ENCODE results near the gene NDUFA6. TPM values are rescaled to one million over a fixed set of nuclear protein-coding genes. Genes with fewer than 3 reads are reported as not detected.

The NDUFA6 gene
- total and polyA plus RNA-seq, 2 of the 13 experiments (the other 11 are each of a cell fraction or from before 2014, with no cell fraction given): 68.5 to 87.8 TPM

GRCh38 chr22:42079319-42080251, 11.0 kb downstream of the NDUFA6 start, which contains the start of gene SMDT1 (continued):
- TF ChIP-seq MXI1 (IDR thresholded peaks at IDR 0.05; ENCODE audit: borderline replicate concordance, low read depth, low read length) (peak; percentile 88; the same call in 1 of the 3 replicates), ZNF768 (CRISPR knock-in tag; IDR thresholded peaks at IDR 0.05) (no peak), GZF1 (CRISPR knock-in tag; IDR thresholded peaks at IDR 0.05) (peak; percentile 26; the same call in 1 of the 2 replicates), ZNF12 (CRISPR knock-in tag; IDR thresholded peaks at IDR 0.05) (0 out of 2 replicates have a peak, but pooled peaks have one; percentile 10), ERF (CRISPR knock-in tag; IDR thresholded peaks at IDR 0.05) (no peak; the same call in 1 of the 2 replicates), ZNF883 (CRISPR knock-in tag; IDR thresholded peaks at IDR 0.05; ENCODE audit: not compliant biosample characterization) (peak; percentile 86), CSRNP2 (CRISPR knock-in tag; conservative IDR thresholded peaks at IDR 0.05; ENCODE audit: low read depth) (no peak), ZNF24 (IDR thresholded peaks at IDR 0.05) (no peak), NR2C2 (CRISPR knock-in tag; IDR thresholded peaks at IDR 0.05; ENCODE audit: borderline replicate concordance) (peak; percentile 55), ZZZ3 (CRISPR knock-in tag; IDR thresholded peaks at IDR 0.05; ENCODE audit: borderline replicate concordance) (peak; percentile 51; the same call in 1 of the 2 replicates), MYC (CRISPR knock-in tag; IDR thresholded peaks at IDR 0.05; ENCODE audit: borderline replicate concordance) (peak; percentile 93), UBTF (CRISPR knock-in tag; IDR thresholded peaks at IDR 0.05) (peak; percentile 65), ZNF484 (CRISPR knock-in tag; IDR thresholded peaks at IDR 0.05; ENCODE audit: borderline replicate concordance, low read depth) (no peak), ZNF138 (CRISPR knock-in tag; IDR thresholded peaks at IDR 0.05; ENCODE audit: low read depth) (0 out of 2 replicates have a peak, but pooled peaks have one; percentile 46), TSC22D2 (CRISPR knock-in tag; IDR thresholded peaks at IDR 0.05; ENCODE audit: borderline replicate concordance) (peak; percentile 40; the same call in 1 of the 2 replicates), FOXA3 (CRISPR knock-in tag; IDR thresholded peaks at IDR 0.05) (peak; percentile 46), TBX3 (IDR thresholded peaks at IDR 0.05; ENCODE audit: borderline replicate concordance) (no peak)
- TF ChIP-seq, protein P1, sequence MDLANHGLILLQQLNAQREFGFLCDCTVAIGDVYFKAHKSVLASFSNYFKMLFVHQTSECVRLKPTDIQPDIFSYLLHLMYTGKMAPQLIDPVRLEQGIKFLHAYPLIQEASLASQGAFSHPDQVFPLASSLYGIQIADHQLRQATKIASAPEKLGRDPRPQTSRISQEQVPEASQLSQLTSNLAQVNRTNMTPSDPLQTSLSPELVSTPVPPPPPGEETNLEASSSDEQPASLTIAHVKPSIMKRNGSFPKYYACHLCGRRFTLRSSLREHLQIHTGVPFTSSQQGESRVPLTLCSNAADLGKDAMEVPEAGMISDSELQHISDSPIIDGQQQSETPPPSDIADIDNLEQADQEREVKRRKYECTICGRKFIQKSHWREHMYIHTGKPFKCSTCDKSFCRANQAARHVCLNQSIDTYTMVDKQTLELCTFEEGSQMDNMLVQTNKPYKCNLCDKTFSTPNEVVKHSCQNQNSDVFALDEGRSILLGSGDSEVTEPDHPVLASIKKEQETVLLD (CRISPR knock-in tag; IDR thresholded peaks at IDR 0.05; ENCODE audit: low read depth): peak; percentile 81; the same call in 1 of the 2 replicates
- TF ChIP-seq, protein P2, sequence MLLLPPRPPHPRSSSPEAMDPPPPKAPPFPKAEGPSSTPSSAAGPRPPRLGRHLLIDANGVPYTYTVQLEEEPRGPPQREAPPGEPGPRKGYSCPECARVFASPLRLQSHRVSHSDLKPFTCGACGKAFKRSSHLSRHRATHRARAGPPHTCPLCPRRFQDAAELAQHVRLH (CRISPR knock-in tag; IDR thresholded peaks at IDR 0.05; ENCODE audit: borderline replicate concordance, low read depth): peak; percentile 61

All from HepG2 (cell line).